GM21423 (cell line): Measurements from ENCODE around the gene LSAMP.

Source experiments
- ATAC-seq: cut with Tn5 transposase; IDR thresholded peaks from one replicate; pipeline ENCODE4 v1.9.1; 2021; ENCODE audit warnings: mild to moderate bottlenecking, moderate library complexity; ENCODE audit not compliant: unreplicated experiment

The LSAMP gene

GRCh38 chr3:116445311-116445841 is at the start of gene LSAMP:
TSS of gene LSAMP (minus strand) at chr3:116445487.
- no peak for ATAC-seq

- no peak for ATAC-seq
These were observed 47.1 kb upstream of the LSAMP start for GRCh38 chr3:116492379-116492778.

GRCh38 chr3:116483135-116483534 is 37.8 kb upstream of the LSAMP start:
- ATAC-seq: no peak

- ATAC-seq: no peak
These were observed 31.4 kb upstream of the LSAMP start for GRCh38 chr3:116476691-116477090.

GRCh38 chr3:116474801-116475200 is 29.5 kb upstream of the LSAMP start:
- no peak for ATAC-seq

- ATAC-seq: no peak
These were observed 28.9 kb upstream of the LSAMP start for GRCh38 chr3:116474032-116474780.

GRCh38 chr3:116473602-116474001 is 28.3 kb upstream of the LSAMP start:
- ATAC-seq: no peak

- no peak for ATAC-seq
These were observed 25.4 kb upstream of the LSAMP start for GRCh38 chr3:116470605-116471197.

DNA sequence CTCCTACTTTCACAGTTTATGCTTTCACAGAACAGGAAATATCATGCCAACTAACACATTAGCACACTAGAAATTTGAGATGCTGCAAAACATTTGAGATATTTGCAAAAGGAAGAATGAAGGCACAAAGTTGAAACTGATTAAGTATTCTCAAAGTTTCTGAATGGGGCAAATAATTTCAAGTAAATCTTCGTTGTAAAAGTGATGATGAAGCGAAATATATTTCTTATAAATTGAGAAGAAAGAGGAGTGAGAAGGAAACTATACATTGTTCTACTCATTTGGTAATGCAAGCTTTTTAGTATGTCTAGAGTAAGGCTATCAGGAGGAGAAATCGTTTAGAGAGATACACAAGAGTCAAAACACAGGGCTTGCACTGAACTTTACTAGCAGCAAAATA is 24.3 kb upstream of the LSAMP start:
- ATAC-seq: no peak

GRCh38 chr3:116464276-116464798 is 19.1 kb upstream of the LSAMP start:
- no peak for ATAC-seq

GRCh38 chr3:116453666-116454346 is 8.5 kb upstream of the LSAMP start:
- ATAC-seq: no peak

DNA sequence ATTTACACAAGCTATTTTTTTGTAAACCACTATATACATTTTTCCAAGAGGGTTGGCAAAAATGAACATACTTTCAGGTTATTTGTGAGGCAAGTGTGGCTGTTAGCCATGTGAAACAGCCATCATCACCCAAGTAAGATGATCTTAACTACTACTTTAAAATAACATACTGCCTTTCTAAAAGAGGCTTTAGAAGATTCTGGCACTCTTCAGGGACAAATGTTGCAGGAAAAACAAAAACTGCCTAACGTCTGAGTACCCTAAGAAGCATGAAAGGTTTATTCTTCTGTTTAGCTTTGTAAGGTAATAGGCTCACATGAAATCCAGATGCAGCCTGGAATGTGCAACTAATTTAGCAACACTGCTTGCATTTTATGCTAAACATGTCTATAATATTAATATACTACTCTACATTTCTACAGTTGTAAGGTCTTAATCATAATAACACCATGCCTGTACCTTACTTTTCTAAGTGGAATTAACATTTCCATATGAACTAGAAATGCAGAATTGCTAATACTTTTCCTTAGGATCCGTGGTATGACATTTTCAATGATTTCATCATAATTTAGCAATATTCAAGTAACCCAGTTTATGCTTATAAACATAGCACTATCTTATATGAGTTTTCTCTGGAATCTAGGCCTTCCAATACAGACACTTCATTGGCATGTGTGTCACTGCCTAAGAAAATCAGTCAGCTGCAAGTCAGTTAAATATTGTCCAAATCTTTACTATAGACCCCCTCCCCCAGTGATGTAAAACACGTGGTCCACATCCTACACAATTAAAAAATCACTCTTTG is 4.5 kb upstream of the LSAMP start:
- no peak for ATAC-seq

GRCh38 chr3:116445990-116446389 is 703 bp upstream of the LSAMP start:
- no peak for ATAC-seq

- no peak for ATAC-seq
These were observed 422 bp downstream of the LSAMP start for GRCh38 chr3:116444819-116445310.

- no peak for ATAC-seq
These were observed 1.1 kb downstream of the LSAMP start for GRCh38 chr3:116444115-116444747.

- no peak for ATAC-seq
These were observed 2.1 kb downstream of the LSAMP start for GRCh38 chr3:116443191-116443661.

DNA sequence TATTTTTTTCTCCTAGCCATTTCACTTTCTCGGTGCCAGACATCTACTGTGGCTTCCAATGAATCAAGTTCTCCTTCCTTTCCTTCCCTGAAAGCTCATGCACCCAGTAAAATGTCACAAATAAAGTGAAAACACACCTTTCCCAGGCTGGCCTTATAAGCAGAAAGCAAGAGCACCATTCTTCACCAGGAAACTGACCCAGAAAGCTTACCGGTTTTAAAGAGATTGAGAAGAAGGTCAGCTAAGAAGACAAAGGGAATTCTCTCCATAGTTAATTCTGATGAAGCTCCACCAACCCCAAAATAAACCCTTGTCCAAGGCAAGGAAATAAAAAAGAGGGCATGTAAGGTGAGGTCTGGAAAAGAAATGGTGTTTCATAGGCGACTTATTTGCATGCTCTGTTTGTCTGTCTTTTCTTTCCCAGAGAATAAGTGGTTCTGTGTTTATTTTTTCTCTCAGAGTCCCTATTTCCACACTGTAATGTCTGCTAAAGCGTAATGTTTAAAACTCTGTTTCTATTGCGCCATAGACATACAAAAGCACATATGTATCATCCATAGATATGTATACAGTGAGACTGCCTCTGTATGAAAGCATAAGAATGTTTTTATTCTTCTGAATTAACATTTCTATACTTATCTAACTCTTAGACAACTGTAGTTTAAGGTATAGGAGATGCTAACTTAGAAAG is 2.8 kb downstream of the LSAMP start:
- no peak for ATAC-seq

DNA sequence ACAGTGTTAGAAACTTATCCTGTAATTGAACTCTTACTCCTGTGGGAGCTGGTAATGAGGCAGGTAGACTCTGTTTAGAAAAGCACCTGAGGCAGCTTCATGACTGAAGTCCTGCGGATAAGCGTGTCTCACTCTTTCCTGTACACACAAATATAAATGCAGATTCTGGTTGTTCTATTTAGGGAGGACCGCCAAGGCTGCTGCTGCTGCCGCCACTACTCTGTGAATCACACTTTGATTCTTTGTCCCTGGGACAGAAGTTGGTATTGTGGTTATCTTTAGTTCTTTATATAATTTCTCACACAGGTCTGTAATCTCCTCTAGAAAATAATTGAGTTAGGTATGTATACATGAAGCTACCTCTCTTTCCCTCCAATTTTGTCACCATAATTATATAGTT is 3.6 kb downstream of the LSAMP start:
- no peak for ATAC-seq

DNA sequence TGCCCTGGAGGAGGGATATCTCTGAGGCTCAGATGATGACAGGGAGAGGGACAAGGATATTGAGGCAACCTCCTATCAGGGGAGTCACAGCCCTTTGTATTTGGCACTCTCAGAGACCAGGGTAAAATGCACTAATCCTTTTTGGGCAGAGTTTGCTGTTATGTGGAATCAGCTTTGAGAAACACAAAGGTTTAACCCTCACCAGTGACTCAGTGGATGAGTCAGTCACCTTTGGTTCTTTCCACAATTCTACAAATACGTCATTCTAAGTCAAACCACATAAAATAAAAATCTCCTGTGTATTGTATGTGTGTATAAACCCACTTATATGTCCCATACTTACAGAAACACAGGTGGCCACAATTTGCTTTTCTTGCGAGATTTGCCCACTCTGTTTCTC is 5.1 kb downstream of the LSAMP start:
- ATAC-seq: no peak
